ENCODE results near the gene ATG13. TPM values are rescaled to one million over a fixed set of nuclear protein-coding genes. Genes with fewer than 3 reads are reported as not detected.

Gene ATG13
- total and polyA plus RNA-seq, 10 donors = 14.9 to 111 (median 81.9) TPM

DNA sequence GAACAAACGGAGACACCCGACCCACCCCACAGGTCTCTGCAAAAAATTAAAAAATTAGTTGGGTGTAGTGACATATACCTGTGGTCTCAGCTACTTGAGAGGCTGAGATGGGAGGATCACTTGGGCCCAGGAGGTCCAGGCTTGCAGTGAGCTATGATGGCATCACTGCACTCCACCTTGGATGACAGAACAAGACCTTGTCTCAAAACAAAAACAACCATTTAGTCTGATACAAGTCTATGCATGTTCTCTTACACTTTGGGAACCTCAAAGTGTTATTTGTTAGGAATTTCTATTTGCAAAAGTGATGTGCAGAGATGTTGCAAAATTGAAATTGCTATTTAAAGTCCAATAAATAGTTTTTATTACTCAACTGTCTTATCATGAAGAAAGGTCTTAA lies 14.3 kb downstream of the ATG13 start:
- no peak overlapping the region for H3K4me3 ChIP-seq
- TF ChIP-seq POLR2AphosphoS5 (IDR thresholded peaks at IDR 0.05) (no peak), POLR2A (IDR thresholded peaks at IDR 0.05) (no peak), CTCF (IDR thresholded peaks at IDR 0.05 in 8 of 11, conservative IDR thresholded peaks at IDR 0.05 in 3 of 11) (no peak)
- H3K36me3 ChIP-seq = peaks cover 0 to 98% (median 60%) of the 10 kb centered on the region in 6 donors
- no peaks in the 10 kb centered on the region for H3K9me3 ChIP-seq
- H3K4me1 ChIP-seq = peaks cover 0 to 15% (median 0%) of the 10 kb centered on the region in 6 donors
- 94 to 100% (median 96%) methylated on average over 2 of the region's 2 CpGs for WGBS, 5 donors
- DNase-seq = no peak
- intact Hi-C loops (cut with DNase I; ENCODE audit: low total_unique reads) = no loop called here
- H3K27me3 ChIP-seq (replicated peaks in 1 of 7) = no peaks in the 10 kb centered on the region
- H3K27ac ChIP-seq = no peak overlapping the region

- no peak overlapping the region for H3K4me3 ChIP-seq
- TF ChIP-seq CTCF (IDR thresholded peaks at IDR 0.05 in 8 of 11, conservative IDR thresholded peaks at IDR 0.05 in 3 of 11) (no peak), POLR2A (IDR thresholded peaks at IDR 0.05) (no peak), POLR2AphosphoS5 (IDR thresholded peaks at IDR 0.05) (no peak)
- H3K4me1 ChIP-seq = peaks cover 0 to 15% (median 0%) of the 10 kb centered on the region in 6 donors
- no peaks in the 10 kb centered on the region for H3K9me3 ChIP-seq
- no peaks in the 10 kb centered on the region for H3K27me3 ChIP-seq (replicated peaks in 1 of 7)
- no peak for DNase-seq
- H3K27ac ChIP-seq = no peak overlapping the region
- intact Hi-C loops (cut with DNase I; ENCODE audit: low total_unique reads) = no loop called here
- peaks cover 0 to 98% (median 55%) of the 10 kb centered on the region in 6 donors for H3K36me3 ChIP-seq
- WGBS, 5 donors = 85 to 96% (median 89%) methylated on average over 1 of the region's 1 CpG
Observed at GRCh38 chr11:46632502-46632901, 15.1 kb downstream of the ATG13 start.

DNA sequence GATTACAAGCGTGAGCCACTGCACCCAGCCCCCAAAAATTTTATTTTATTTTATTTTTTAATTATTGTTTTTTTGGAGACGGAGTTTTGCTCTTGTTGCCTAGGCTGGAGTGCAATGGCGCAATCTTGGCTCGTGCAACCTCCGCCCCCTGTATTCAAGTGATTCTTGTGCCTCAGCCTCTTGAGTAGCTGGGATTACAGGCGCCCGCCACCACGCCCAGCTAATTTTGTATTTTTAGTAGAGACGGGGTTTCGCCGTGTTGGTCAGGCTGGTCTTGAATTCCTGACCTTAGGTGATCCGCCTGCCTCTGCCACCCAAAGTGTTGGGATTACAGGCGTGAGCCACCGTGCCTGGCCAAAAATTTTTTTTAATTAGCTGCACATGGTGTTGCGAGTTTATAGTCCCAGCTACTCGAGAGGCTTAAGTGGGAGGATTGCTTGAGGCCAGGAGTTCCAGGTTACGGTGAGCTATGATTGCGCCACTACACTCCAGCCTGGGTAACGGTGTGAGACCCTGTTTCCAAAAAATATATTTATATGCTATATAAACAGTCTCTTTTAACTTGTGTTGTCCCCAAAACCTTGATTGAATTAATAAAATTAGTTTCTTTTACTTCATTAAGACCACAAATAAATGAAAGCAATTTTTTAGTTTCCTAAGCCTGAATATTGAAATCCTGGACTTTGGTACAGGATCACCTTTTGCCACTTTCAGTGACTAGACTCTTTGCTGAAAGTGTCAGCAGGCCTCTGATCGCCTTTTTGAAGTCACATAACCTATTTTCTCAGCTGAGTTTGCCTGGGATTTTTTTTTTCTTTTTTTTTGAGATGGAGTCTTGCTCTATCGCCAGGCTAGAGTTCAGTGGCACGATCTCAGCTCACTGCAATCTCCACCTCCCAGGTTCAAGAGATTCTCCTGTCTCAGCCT lies 16.2 kb downstream of the ATG13 start:
- DNase-seq = no peak
- 91 to 97% (median 94%) methylated on average over 22 of the region's 22 CpGs for WGBS, 5 donors
- H3K27ac ChIP-seq = no peak overlapping the region
- H3K36me3 ChIP-seq = peaks cover 0 to 98% (median 51%) of the 10 kb centered on the region in 6 donors
- TF ChIP-seq CTCF (IDR thresholded peaks at IDR 0.05 in 8 of 11, conservative IDR thresholded peaks at IDR 0.05 in 3 of 11) (no peak), POLR2AphosphoS5 (IDR thresholded peaks at IDR 0.05) (no peak), POLR2A (IDR thresholded peaks at IDR 0.05) (no peak)
- intact Hi-C loops (cut with DNase I; ENCODE audit: low total_unique reads) = no loop called here
- no peak overlapping the region for H3K4me3 ChIP-seq
- no peaks in the 10 kb centered on the region for H3K27me3 ChIP-seq (replicated peaks in 1 of 7)
- H3K9me3 ChIP-seq = no peaks in the 10 kb centered on the region
- peaks cover 0 to 11% (median 0%) of the 10 kb centered on the region in 6 donors for H3K4me1 ChIP-seq

GRCh38 chr11:46635557-46636139 lies 18.3 kb downstream of the ATG13 start:
- no peak for TF ChIP-seq CTCF (IDR thresholded peaks at IDR 0.05 in 8 of 11, conservative IDR thresholded peaks at IDR 0.05 in 3 of 11)
- no peak for TF ChIP-seq POLR2A (IDR thresholded peaks at IDR 0.05)
- intact Hi-C loops (cut with DNase I; ENCODE audit: low total_unique reads) = no loop called here
- H3K9me3 ChIP-seq = no peaks in the 10 kb centered on the region
- no peak for DNase-seq
- no peaks in the 10 kb centered on the region for H3K27me3 ChIP-seq (replicated peaks in 1 of 7)
- peaks cover 0 to 98% (median 40%) of the 10 kb centered on the region in 6 donors for H3K36me3 ChIP-seq
- 90 to 98% (median 91%) methylated on average over 5 of the region's 5 CpGs for WGBS, 5 donors
- no peak overlapping the region for H3K4me3 ChIP-seq
- H3K27ac ChIP-seq = no peak overlapping the region
- H3K4me1 ChIP-seq = peaks cover 0 to 5% (median 0%) of the 10 kb centered on the region in 6 donors

Data from spleen (tissue), 11 donors.